ENCODE measurements around the gene SFN.
"Not testable (repeated sequence)": the region's sequence is repeated elsewhere in the genome, so short reads cannot be mapped to it uniquely, and the experiment has no call there.

Gene SFN
- 0 to 0.77 (median 0.03) reads per million in 17 experiments for total RNA-seq

GRCh38 chr1:26862781-26863684, at the start of gene SFN:
SFN (plus strand) TSS chr1:26863149; CDS start chr1:26863213, 64 bp downstream.
- no peak for DNase-seq

DNA sequence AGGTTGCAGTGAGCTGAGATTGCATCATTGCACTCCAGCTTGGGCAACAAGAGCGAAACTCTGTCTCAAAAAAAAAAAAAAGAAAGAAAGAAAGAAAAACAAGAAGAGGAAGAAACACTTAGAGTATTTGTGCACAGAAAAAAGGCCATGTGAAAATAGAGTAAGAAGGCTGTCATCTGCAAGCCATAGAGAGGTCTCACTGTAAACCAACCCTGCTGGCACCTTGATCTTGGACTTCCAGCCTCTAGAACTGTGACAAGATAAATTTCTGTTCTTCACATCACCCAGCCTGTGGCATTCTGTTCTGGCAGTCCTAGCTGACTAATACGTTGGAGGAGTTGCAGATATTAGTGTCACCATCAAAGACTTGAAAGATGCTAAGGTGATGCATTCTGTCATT, 48.6 kb upstream of the SFN start:
- no peak for DNase-seq

GRCh38 chr1:26814893-26815292, 48.1 kb upstream of the SFN start:
- no peak for DNase-seq

DNA sequence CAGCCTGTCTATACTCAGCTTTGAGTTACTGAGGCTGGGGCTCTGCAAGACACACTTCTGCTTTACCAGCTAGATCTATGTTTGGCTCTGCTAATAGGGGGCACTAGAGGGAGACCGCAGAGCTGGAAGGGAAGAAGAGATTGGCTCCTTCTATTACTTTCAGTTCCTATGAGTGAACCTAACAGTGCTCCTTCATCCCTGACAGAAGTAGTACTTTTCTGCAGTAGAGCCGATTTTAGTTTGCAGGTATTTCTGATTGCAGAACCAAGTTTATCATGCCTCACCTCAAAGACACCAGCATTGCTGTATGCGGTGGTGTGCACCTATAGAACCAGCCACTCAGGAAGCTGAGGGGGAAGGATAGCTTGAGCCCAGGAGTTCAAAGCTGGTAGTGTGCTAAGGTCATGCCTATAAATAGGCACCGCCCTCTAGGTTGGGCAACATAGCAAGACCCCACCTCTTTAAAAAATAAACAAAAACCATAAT, 42.1 kb upstream of the SFN start:
- DNase-seq, result peak; percentile 72 to 88 (median 82)

- no peak for DNase-seq
These were observed 40.1 kb upstream of the SFN start for GRCh38 chr1:26822737-26823395.

- DNase-seq, result no peak
These were observed 38.2 kb upstream of the SFN start for GRCh38 chr1:26824731-26825130.

DNA sequence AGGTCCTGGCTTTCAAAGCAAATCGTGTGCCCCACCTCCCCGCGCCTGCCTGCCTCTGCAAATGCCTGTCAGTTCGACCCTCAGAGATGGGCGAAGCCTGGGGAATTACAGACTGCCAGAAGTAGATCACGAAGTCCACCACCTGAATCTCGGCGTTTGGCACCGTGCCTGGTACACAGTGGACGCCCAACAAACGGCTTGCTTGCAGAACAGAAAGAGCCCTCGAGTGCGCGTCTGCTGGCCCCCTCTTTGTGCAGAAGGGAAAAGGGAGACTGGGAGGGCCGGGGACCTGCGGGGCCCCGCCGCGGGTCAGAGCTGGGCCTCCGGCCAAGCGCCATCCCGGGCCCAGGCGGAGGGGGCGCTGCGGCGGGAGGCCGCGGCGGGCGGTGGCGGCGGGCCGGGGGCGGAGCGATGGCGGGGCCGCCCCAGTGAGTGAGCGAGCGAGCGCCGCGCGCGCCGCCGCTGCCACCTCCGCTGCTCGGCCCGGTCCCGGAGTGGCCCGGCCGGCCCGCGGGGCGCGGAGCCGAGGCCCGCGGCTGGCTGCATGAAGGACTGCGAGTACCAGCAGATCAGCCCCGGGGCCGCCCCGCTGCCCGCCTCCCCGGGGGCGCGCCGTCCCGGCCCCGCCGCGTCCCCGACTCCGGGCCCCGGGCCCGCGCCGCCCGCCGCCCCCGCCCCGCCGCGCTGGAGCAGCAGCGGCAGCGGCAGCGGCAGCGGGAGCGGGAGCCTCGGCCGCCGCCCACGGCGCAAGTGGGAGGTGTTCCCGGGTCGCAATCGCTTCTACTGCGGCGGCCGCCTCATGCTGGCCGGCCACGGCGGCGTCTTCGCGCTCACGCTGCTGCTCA, 36.5 kb upstream of the SFN start, which contains the start of gene ZDHHC18:
Gene ZDHHC18 (plus strand): TSS at position 428 of the 845 bp plus-strand sequence. CDS start 117 bp downstream, at position 545.
- DNase-seq, result peak; percentile 77 to 94 (median 87)

- no peak for DNase-seq
These were observed 35.8 kb upstream of the SFN start for GRCh38 chr1:26827106-26827604.

DNA sequence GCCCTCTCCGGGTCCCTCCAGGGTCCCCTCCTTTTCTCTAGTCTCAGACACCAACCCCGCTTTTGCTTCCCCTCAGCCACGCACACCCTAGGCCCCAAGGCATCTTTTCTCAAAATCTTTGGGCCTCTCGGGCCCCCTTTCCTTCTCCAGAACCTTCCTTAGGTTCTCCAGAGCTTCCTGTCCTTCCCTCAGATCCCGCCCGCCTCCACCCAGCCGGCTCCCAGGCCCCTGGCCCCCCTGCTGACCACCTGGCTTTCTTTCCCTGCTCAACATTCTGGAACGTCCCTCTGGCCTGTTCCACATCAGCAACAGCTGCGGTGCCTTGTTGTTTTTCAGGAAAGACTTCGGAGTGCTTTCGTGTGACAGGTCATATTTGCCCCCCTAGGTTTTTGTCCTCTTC, 35.3 kb upstream of the SFN start:
- no peak for DNase-seq

GRCh38 chr1:26828411-26828991, 34.4 kb upstream of the SFN start:
- peak; percentile 77 to 90 (median 86) for DNase-seq

DNA sequence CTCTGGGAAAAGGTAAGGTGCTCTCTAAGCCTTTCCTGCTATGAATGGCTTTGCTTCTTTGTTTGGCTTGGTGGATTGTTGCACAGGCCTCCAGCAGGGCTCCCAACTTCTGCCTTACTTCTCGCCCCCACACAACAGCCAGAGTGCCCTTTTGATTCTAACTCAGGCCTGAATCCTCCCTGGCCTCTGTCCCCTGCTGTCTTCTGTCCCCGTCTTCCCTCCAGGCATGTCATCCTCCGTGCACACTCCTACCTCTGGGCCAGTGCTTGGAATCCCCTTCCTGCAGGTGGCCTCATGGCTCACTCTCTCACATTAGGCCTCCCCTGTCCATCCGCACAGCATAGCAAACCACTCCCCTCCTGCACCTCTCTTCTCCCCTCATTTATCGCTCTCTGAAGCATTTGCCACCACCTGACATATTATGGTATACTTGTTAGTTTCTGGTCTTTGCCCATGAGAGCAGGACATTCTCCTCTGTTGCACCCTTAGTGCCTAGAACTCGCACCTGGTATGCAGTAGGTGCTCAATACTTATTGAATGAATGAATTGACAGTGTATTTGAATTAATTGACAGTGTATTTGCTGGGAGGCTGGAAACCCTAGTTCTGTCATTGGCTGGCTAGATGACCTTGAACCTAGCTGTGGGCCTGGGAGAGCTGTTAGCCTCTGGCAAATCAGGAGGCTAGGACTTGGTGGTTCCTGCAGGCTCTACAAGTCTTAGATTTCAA, 33.6 kb upstream of the SFN start:
- DNase-seq, result peak in 3 of 4 experiments; percentile 41 to 60 (median 52)

- no peak for DNase-seq
These were observed 31.9 kb upstream of the SFN start for GRCh38 chr1:26831059-26831458.

- DNase-seq, result peak in 3 of 4 experiments; percentile 41 to 50 (median 46)
These were observed 31.3 kb upstream of the SFN start for GRCh38 chr1:26831546-26832248.

DNA sequence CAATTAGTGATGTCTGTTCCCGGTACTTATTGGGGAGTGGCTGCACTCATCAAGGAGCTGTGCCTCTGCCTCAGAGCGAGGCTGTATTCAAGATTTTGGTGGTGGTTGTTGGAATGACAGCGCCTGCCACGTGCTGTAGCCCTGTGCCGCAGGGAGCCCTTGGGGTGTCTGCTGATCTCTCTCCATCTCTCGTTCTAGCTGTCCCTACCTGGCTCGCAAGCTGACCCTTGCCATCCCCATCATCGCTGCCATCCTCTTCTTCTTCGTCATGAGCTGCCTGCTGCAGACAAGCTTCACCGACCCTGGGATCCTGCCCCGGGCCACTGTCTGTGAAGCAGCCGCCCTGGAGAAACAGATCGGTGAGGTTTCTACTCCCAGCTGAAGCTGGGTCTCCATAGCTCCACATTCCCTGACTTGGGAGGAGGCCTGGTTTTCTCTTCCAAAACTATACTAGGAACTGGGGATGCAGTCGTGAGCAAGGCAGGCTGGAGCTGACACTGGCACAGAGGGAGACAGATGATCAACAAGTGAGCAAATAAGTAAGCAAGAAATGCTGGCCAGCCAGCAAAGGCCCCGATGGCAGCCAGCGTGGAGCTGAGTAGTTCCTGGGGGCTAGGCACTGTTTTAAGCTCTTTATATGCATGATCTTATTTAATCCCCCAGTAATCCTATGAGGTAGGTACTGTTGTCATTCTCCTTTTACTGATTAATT, 30.5 kb upstream of the SFN start:
- no peak for DNase-seq

DNA sequence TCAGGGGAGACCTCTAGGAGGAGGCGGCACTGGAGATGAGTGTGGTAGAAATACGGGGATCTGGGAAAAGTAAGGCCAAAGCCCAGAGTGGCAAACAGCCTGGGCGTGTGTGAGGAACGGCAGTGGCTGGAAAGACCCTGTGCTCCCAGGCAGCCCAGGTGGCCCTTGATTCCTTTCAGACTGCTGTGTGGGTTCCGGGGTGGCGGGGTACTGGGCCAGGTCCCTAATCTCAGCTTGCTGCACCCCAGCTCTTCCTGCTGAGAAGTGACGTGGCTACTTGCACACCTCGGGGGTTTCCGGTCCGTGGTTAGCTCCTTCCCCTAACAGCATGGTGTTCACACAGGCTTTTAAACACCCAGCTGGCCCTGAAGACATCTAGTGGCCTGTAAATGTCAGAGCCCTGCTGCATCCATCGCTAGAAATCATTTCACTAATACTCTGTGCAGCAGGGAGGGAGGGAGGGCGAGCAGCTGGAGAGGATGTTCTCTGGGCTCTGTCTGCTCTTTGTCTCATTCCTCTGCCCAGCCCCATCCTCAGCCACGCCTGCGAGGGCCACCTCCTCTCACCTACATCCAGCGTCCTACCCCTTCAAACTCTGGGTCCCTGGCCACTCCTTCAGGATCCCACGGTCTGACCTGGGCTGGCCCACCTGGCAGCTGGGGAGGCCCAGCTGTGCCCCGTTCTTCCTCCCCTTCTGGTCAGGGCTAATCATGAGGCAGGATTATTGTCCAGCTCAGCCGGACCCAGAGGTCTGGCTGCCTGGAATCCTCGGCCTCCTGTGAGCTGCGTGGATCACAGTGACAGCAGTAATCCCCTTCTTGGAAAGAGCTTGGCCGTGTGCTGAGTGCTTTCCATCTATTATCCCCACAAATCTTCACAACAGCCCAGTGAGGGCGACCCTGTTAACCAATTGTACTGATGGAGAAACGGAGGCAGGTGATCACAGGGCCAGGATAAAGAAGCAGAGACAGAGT, 29.2 kb upstream of the SFN start:
- DNase-seq, result peak; percentile 21 to 62 (median 52)

DNA sequence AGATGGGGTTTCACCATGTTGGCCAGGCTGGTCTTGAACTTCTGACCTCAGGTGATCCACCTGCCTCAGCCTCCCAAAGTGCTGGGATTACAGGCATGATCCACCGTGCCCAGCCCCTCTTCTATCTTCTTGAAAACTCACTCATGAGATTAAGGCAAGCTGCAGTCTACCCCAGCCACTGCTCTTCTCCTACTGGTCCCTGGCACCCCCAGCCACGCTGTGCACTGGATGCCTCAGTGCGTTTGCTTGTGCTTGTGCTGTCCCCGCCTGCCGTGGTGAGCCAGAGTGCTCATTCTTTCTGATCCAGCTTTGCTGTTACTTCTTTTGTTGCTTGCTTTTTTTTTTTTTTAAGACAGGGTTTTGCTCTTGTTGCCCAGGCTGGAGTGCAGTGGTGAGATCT, 25.3 kb upstream of the SFN start:
- DNase-seq, result not testable (repeated sequence)

DNA sequence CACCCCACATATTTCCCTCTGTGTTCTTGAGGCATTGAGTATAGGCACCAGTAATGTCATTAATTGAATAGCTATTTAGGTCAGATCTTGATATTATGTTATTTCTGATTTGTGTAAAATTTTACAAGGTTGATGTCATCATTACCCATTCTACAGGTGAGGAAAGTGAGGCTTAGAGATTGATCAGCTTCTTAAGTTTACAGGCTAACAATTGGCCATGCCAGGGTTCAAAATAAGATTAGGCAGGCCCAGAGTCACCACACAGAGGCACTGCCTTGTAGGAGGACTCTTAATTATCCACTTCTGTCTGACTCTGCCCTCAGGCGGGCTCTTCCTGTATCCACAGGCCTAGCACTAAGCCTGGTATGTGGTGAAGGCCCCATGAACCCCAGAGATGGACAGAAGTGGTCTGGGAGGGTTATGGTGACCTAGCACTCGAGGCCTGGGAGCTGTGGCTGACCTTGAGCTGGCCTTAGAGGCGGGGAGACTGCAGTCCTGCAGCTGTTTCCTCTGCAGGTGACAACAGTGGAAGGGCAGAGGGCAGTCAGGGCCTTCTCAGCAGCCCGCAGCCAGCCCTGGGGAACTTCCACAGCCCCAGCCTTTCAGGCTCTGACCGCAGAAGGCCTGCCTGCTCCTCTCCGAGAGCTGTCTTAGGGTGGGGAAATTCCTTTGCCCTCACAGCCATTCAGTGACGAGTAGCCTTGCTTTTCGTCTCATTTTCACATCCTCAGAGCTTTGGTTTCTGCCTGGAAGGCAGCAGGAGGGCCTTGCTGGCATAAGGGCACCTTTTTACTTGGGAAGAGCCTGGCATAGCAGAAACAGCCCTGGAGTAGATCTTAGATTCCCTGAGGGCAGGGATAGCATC, 24.2 kb upstream of the SFN start:
- peak in 1 of 4 experiments; percentile 33 for DNase-seq

DNA sequence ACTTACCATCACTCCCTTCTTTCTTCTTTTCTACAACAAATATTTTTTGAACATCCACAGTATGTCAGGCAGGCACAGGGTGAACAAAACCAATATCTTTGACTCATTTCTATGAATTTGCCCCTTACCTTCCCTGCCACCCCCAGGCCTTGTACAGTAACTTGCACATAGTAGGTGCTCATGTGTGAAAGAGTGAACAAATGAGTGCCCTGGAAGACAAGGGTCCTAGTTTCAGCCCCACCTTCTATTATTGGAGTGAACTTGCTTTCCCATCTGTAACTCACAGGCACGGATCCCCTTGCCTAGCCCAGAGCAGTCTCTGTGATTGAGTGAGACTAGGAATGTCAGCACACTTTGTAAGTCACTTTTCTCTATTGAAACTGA, 23.6 kb upstream of the SFN start:
- no peak for DNase-seq

Data from suppressor macrophage (primary cell).